H1 (cell line): ENCODE results near the gene F8A2. TPM values are rescaled to one million over a fixed set of nuclear protein-coding genes. Genes with fewer than 3 reads are reported as not detected.

ENCODE experiments used
- microRNA-seq, 2 experiments: library from miRNA; unstranded; fragments of <30 nt; microRNA quantifications; one replicate each; pipeline versions ENCODE4 to v1.2.0, GENCODE V29; 2016 to 2020; ENCODE audit warnings: borderline microRNAs expressed in 2 of 2, borderline number of aligned reads in 2 of 2, borderline replicate concordance in 1 of 2
- polyA plus RNA-seq, 7 experiments: library from polyadenylated mRNA; depleted of rRNA in 3 of 7; stranded (reverse) in 5 of 7; unstranded in 2 of 7; fragments of >200 nt in 5 of 7; fragments of 200-250 nt in 2 of 7; gene quantifications; 1 replicate in 5 of 7; 2 replicates in 1 of 7; 4 replicates in 1 of 7; pipeline versions ENCODE4 v1.2.1 to v1.2.3, GENCODE V29; 2011 to 2013; ENCODE audit warnings: missing spikeins in 2 of 7, mixed read lengths in 2 of 7
- small RNA-seq: library from polyadenylated mRNA; stranded (forward); fragments of <200 nt; extraction: miRNeasy Mini kit (QIAGEN cat#:217004); gene quantifications from one replicate; pipeline ENCODE3, GENCODE V24; 2013; ENCODE audit not compliant: insufficient read depth
- total RNA-seq: library from RNA; stranded (reverse); fragmentation: NEBNext Ultra II Directional; extraction: Animal tissue kit (Norgen Biotek cat#: 25700); gene quantifications from 2 replicates; pipeline ENCODE4 v1.2.1, GENCODE V29; 2021

F8A2 gene
- total and polyA plus RNA-seq, 2 of the 8 experiments (the other 6 are each of a cell fraction or from before 2014, with no cell fraction given): not detected

Small RNAs within 50 kb of the gene (microRNA-seq; reads per million reads assigned to microRNA genes)
- gene MIR1184-2: 0 reads per million in 2 experiments

Small RNAs within 50 kb of the gene (small RNA-seq; reads per million reads assigned to genes)
- not detected for gene MIR1184-2

Other genes starting within 250 kb of the F8A2 start
- 56.0 and 59.7 TPM in 2 replicates for gene VBP1, start 165.6 kb upstream of the F8A2 start, total RNA-seq
- 10.0 and 21.6 TPM in 2 replicates for gene VBP1, start 165.6 kb upstream of the F8A2 start, polyA plus RNA-seq (2011; rRNA removed)
- 8.8 and 9.3 TPM in 2 replicates for gene RAB39B, start 117.6 kb upstream of the F8A2 start, total RNA-seq
- gene RAB39B, start 117.6 kb upstream of the F8A2 start, polyA plus RNA-seq (2011; rRNA removed): 3.0 and 3.1 TPM in 2 replicates
- 0.61 TPM in 1 of 2 replicates, not detected in the other for gene CLIC2, start 47.5 kb upstream of the F8A2 start, total RNA-seq
- gene CLIC2, start 47.5 kb upstream of the F8A2 start, polyA plus RNA-seq (2011; rRNA removed): 0.05 and 0.08 TPM in 2 replicates
- 0.60 TPM in 1 of 2 replicates, not detected in the other for gene F8A3, start 76.5 kb downstream of the F8A2 start, total RNA-seq
- gene F8A3, start 76.5 kb downstream of the F8A2 start, polyA plus RNA-seq (2011; rRNA removed): 0.11 and 0.24 TPM in 2 replicates
- gene SPRY3, start 230.5 kb downstream of the F8A2 start, total RNA-seq: 2.1 and 2.2 TPM in 2 replicates
- 2.8 and 3.2 TPM in 2 replicates for gene SPRY3, start 230.5 kb downstream of the F8A2 start, polyA plus RNA-seq (2011; rRNA removed)
- gene TMLHE, start 230.9 kb downstream of the F8A2 start, total RNA-seq: 8.6 and 9.1 TPM in 2 replicates
- 6.2 and 10.3 TPM in 2 replicates for gene TMLHE, start 230.9 kb downstream of the F8A2 start, polyA plus RNA-seq (2011; rRNA removed)